ENCODE results near the gene ARSG. TPM values are rescaled to one million over a fixed set of nuclear protein-coding genes. Genes with fewer than 3 reads are reported as not detected.
A peak's percentile ranks its signal among the peaks of the same experiment; 100 is the strongest.

The ARSG gene
- total and polyA plus RNA-seq, 2 of the 13 experiments (the other 11 are each of a cell fraction or from before 2014, with no cell fraction given) = 3.7 to 15.2 TPM

- TF ChIP-seq, protein P1, sequence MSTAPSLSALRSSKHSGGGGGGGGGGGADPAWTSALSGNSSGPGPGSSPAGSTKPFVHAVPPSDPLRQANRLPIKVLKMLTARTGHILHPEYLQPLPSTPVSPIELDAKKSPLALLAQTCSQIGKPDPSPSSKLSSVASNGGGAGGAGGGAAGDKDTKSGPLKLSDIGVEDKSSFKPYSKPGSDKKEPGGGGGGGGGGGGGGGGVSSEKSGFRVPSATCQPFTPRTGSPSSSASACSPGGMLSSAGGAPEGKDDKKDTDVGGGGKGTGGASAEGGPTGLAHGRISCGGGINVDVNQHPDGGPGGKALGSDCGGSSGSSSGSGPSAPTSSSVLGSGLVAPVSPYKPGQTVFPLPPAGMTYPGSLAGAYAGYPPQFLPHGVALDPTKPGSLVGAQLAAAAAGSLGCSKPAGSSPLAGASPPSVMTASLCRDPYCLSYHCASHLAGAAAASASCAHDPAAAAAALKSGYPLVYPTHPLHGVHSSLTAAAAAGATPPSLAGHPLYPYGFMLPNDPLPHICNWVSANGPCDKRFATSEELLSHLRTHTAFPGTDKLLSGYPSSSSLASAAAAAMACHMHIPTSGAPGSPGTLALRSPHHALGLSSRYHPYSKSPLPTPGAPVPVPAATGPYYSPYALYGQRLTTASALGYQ (CRISPR knock-in tag; IDR thresholded peaks at IDR 0.05) = peak; percentile 58
- TF ChIP-seq YEATS2 (CRISPR knock-in tag; IDR thresholded peaks at IDR 0.05; ENCODE audit: borderline replicate concordance) (no peak), GATAD1 (CRISPR knock-in tag; IDR thresholded peaks at IDR 0.05) (no peak), ZNF274 (CRISPR knock-in tag; IDR thresholded peaks at IDR 0.05) (no peak), IRF2 (CRISPR knock-in tag; IDR thresholded peaks at IDR 0.05) (no peak; the same call in 1 of the 2 replicates), TFDP2 (CRISPR knock-in tag; IDR thresholded peaks at IDR 0.05) (no peak; the same call in 1 of the 2 replicates), TCF7 (IDR thresholded peaks at IDR 0.05; ENCODE audit: low read depth) (no peak), MEIS1 (CRISPR knock-in tag; IDR thresholded peaks at IDR 0.05; ENCODE audit: borderline replicate concordance) (no peak), NFE2L2 (IDR thresholded peaks at IDR 0.05; ENCODE audit: low read length) (no peak), ZNF232 (CRISPR knock-in tag; IDR thresholded peaks at IDR 0.05; ENCODE audit: borderline replicate concordance) (peak; percentile 40; the same call in 1 of the 2 replicates), IRX3 (CRISPR knock-in tag; IDR thresholded peaks at IDR 0.05; ENCODE audit: borderline replicate concordance, low read depth) (no peak), RFX3 (CRISPR knock-in tag; IDR thresholded peaks at IDR 0.05) (no peak), YEATS4 (CRISPR knock-in tag; IDR thresholded peaks at IDR 0.05; ENCODE audit: borderline replicate concordance) (peak; percentile 73; the same call in 1 of the 2 replicates)
- TF ChIP-seq, protein P2, sequence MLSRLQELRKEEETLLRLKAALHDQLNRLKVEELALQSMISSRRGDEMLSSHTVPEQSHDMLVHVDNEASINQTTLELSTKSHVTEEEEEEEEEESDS (CRISPR knock-in tag; IDR thresholded peaks at IDR 0.05; ENCODE audit: borderline replicate concordance) = no peak
- TF ChIP-seq, protein P3, sequence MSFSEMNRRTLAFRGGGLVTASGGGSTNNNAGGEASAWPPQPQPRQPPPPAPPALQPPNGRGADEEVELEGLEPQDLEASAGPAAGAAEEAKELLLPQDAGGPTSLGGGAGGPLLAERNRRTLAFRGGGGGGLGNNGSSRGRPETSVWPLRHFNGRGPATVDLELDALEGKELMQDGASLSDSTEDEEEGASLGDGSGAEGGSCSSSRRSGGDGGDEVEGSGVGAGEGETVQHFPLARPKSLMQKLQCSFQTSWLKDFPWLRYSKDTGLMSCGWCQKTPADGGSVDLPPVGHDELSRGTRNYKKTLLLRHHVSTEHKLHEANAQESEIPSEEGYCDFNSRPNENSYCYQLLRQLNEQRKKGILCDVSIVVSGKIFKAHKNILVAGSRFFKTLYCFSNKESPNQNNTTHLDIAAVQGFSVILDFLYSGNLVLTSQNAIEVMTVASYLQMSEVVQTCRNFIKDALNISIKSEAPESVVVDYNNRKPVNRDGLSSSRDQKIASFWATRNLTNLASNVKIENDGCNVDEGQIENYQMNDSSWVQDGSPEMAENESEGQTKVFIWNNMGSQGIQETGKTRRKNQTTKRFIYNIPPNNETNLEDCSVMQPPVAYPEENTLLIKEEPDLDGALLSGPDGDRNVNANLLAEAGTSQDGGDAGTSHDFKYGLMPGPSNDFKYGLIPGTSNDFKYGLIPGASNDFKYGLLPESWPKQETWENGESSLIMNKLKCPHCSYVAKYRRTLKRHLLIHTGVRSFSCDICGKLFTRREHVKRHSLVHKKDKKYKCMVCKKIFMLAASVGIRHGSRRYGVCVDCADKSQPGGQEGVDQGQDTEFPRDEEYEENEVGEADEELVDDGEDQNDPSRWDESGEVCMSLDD (CRISPR knock-in tag; IDR thresholded peaks at IDR 0.05; ENCODE audit: borderline replicate concordance) = peak; percentile 28; the same call in 1 of the 2 replicates
These were observed at the start of gene ARSG, which contains the start of gene SLC16A6 (continued) for GRCh38 chr17:68290955-68291835.
